MM.1S (cell line): ENCODE results near the gene SLC25A19.

Experiments
- CTCF ChIP-seq: fragments of 300-600 bp; sonication (generic); IDR thresholded peaks from 2 replicates; pipeline ENCODE4 v1.5.1; 2016; ENCODE audit warnings: antibody characterized with exemption, low read length, mixed read lengths
- EZH2 ChIP-seq: fragments of 300-600 bp; sonication (generic); optimal IDR thresholded peaks from 2 replicates; pipeline ENCODE3; 2017; ENCODE audit warnings: low read depth, mild to moderate bottlenecking, antibody characterized with exemption, low read length, mixed read lengths
- EZH2phosphoT487 ChIP-seq: fragments of 300-600 bp; sonication (generic); IDR thresholded peaks from 2 replicates; pipeline ENCODE4 v1.6.1; 2018; ENCODE audit warnings: antibody characterized with exemption, low read length

- no peak for TF ChIP-seq EZH2
- TF ChIP-seq CTCF, result no peak
- no peak for TF ChIP-seq EZH2phosphoT487
These were observed 16.4 kb downstream of the SLC25A19 start for GRCh38 chr17:75272848-75273184.
